HL-60 (cell line): ENCODE results near the gene PCGF2.

ENCODE experiments used
- CTCF ChIP-seq: IDR thresholded peaks from one replicate; pipeline ENCODE4 v1.5.1; 2011; ENCODE audit warnings: low read length, control low read depth, inconsistent platforms; ENCODE audit not compliant: insufficient read depth
- GABPA ChIP-seq: IDR thresholded peaks from 2 replicates; pipeline ENCODE4 v1.6.1; 2012; ENCODE audit warnings: low read depth
- POLR2AphosphoS5 ChIP-seq: IDR thresholded peaks from 2 replicates; pipeline ENCODE4 v1.6.1; 2012; ENCODE audit warnings: low read depth
- REST ChIP-seq: IDR thresholded peaks from 2 replicates; pipeline ENCODE4 v1.6.1; 2012; ENCODE audit warnings: low read depth; ENCODE audit not compliant: insufficient replicate concordance

- TF ChIP-seq CTCF: no peak
- TF ChIP-seq POLR2AphosphoS5: no peak
- no peak for TF ChIP-seq REST
- no peak for TF ChIP-seq GABPA
Observed at GRCh38 chr17:38751144-38751807, 3.1 kb upstream of the PCGF2 start.
